ENCODE data around the gene SPRED3.
"Not testable (repeated sequence)": the region's sequence is repeated elsewhere in the genome, so short reads cannot be mapped to it uniquely, and the experiment has no call there.

DNA sequence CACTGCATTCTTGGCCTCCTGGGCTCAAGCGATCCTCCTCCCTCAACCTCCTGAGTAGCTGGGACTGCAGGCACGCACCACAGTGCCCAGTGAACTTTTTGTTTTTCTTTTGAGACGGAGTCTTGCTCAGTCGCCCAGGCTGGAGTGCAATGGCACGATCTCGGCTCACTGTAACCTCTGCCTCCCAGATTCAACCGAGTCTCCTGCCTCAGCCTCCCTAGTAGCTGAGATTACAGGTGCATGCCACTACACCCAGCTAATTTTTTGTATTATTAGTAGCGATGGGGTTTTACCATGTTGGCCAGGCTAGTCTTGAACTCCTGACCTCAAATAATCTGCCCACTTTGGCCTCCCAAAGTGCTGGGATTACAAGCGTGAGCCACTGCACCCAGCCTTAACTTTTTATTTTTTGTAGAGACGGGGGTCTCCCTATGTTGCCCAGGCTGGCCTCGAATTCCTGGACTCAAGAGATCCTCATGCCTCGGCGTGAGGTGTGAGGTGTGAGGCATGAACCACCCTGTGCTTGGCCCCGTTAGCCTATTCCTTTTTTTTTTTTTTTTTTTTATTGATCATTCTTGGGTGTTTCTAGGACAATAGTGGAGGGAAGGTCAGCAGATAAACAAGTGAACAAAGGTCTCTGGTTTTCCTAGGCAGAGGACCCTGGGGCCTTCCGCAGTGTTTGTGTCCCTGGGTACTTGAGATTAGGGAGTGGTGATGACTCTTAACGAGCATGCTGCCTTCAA, 25.4 kb upstream of the SPRED3 start:
- TF ChIP-seq CTCF, EP300 (IDR thresholded peaks at IDR 0.05): not testable (repeated sequence)

All from gastroesophageal sphincter (tissue), 3 donors.